Liver (tissue), 9 donors: Measurements from ENCODE around the gene CALY. TPM values are rescaled to one million over a fixed set of nuclear protein-coding genes. Genes with fewer than 3 reads are reported as not detected.

ENCODE experiments used
- DNase-seq: peaks from one replicate; pipeline ENCODE4 v3.0.0-alpha.2; 2017; ENCODE audit warnings: low spot score
- H3K27ac ChIP-seq, 2 donors: one replicate each; pipeline ENCODE4 v1.7.0; 2013; ENCODE audit warnings: inconsistent platforms in 2 of 2, low read length in 2 of 2, control low read depth in 1 of 2, low read depth in 1 of 2, mild to moderate bottlenecking in 1 of 2
- H3K27me3 ChIP-seq, 4 donors: one replicate each; pipeline versions ENCODE4 v1.6.1 to v1.7.0; 2013; ENCODE audit warnings: low read length in 3 of 4, inconsistent platforms in 1 of 4, mild to moderate bottlenecking in 1 of 4, moderate library complexity in 1 of 4; ENCODE audit not compliant: control insufficient read depth in 4 of 4, insufficient read depth in 4 of 4
- H3K36me3 ChIP-seq, 4 donors: one replicate each; pipeline versions ENCODE4 v1.6.1 to v1.7.0; 2013; ENCODE audit warnings: low read length in 3 of 4, mild to moderate bottlenecking in 3 of 4, low read depth in 1 of 4, moderate library complexity in 1 of 4; ENCODE audit not compliant: control insufficient read depth in 4 of 4, insufficient read depth in 3 of 4
- H3K4me1 ChIP-seq, 4 donors: one replicate each; pipeline versions ENCODE4 v1.6.1 to v1.7.0; 2013; ENCODE audit warnings: low read length in 3 of 4, mild to moderate bottlenecking in 3 of 4, moderate library complexity in 1 of 4; ENCODE audit not compliant: control insufficient read depth in 4 of 4, insufficient read depth in 4 of 4
- H3K4me3 ChIP-seq, 3 donors: one replicate each; pipeline versions ENCODE4 v1.6.1 to v1.7.0; 2013; ENCODE audit warnings: low read length in 3 of 3, control low read depth in 1 of 3, low read depth in 1 of 3, mild to moderate bottlenecking in 1 of 3
- H3K9ac ChIP-seq, 2 donors: one replicate each; pipeline ENCODE4 v1.7.0; 2013; ENCODE audit warnings: low read length in 2 of 2, mild to moderate bottlenecking in 2 of 2, moderate library complexity in 2 of 2, control low read depth in 1 of 2, low read depth in 1 of 2
- H3K9me3 ChIP-seq, 4 donors: one replicate each; pipeline versions ENCODE4 v1.6.1 to v1.7.0; 2013; ENCODE audit warnings: low read length in 3 of 4; ENCODE audit not compliant: control insufficient read depth in 4 of 4
- CTCF ChIP-seq: fragments of 150-350 bp; IDR thresholded peaks from 2 replicates; pipeline ENCODE4 v1.5.1; 2017; ENCODE audit warnings: improper control_type of control experiment, low read depth, low read length; ENCODE audit not compliant: missing input control
- EGR1 ChIP-seq, 2 donors: IDR thresholded peaks; 2 replicates each; pipeline ENCODE4 v1.6.1; 2016 to 2018; ENCODE audit warnings: antibody characterized with exemption in 2 of 2, low read depth in 2 of 2
- FOXA2 ChIP-seq: IDR thresholded peaks from 2 replicates; pipeline ENCODE4 v1.6.1; 2016; ENCODE audit warnings: antibody characterized with exemption
- GABPA ChIP-seq, 2 donors: IDR thresholded peaks in 1 of 2; conservative IDR thresholded peaks in 1 of 2; 2 replicates each; pipeline ENCODE4 v1.6.1; 2016; ENCODE audit warnings: antibody characterized with exemption in 2 of 2, mild to moderate bottlenecking in 1 of 2, moderate library complexity in 1 of 2
- HNF4A ChIP-seq, 2 donors: conservative IDR thresholded peaks; 2 replicates each; pipeline ENCODE4 v1.6.1; 2016; ENCODE audit warnings: antibody characterized with exemption in 2 of 2, mild to moderate bottlenecking in 2 of 2
- JUND ChIP-seq, 2 donors: IDR thresholded peaks; 2 replicates each; pipeline ENCODE4 v1.6.1; 2016; ENCODE audit warnings: antibody characterized with exemption in 2 of 2
- MAX ChIP-seq: IDR thresholded peaks from 2 replicates; pipeline ENCODE4 v1.6.1; 2016; ENCODE audit warnings: antibody characterized with exemption
- NR2F2 ChIP-seq: IDR thresholded peaks from 2 replicates; pipeline ENCODE4 v1.6.1; 2016; ENCODE audit warnings: antibody characterized with exemption
- REST ChIP-seq: IDR thresholded peaks from 2 replicates; pipeline ENCODE4 v1.6.1; 2016; ENCODE audit warnings: antibody characterized with exemption, mild to moderate bottlenecking
- RXRA ChIP-seq, 2 donors: IDR thresholded peaks; 2 replicates each; pipeline ENCODE4 v1.6.1; 2017 to 2018; ENCODE audit warnings: antibody characterized with exemption in 2 of 2, mild to moderate bottlenecking in 1 of 2
- SP1 ChIP-seq: IDR thresholded peaks from 2 replicates; pipeline ENCODE4 v1.6.1; 2018; ENCODE audit warnings: antibody characterized with exemption, mild to moderate bottlenecking
- TAF1 ChIP-seq: conservative IDR thresholded peaks from 2 replicates; pipeline ENCODE4 v1.6.1; 2016; ENCODE audit warnings: antibody characterized with exemption, mild to moderate bottlenecking
- YY1 ChIP-seq: IDR thresholded peaks from 2 replicates; pipeline ENCODE4 v1.6.1; 2016; ENCODE audit warnings: antibody characterized with exemption, mild to moderate bottlenecking
- WGBS: extraction: QIAGEN DNeasy Blood & Tissue Kit; methylation state at CpG from one replicate; pipeline ENCODE4 v1.1.7; 2013; 5-methylcytosine and 5-hydroxymethylcytosine counted together
- polyA plus RNA-seq, 2 donors: library from polyadenylated mRNA; stranded (reverse) in 1 of 2; unstranded in 1 of 2; fragments of 200-250 nt in 1 of 2; fragments of >200 nt in 1 of 2; fragmentation: Nextera tagmentation in 1 of 2; extraction: Ambion mirVana in 1 of 2; gene quantifications; one replicate each; pipeline versions ENCODE4 v1.2.1 to v1.2.3, GENCODE V29; 2013 to 2015
- total RNA-seq, 2 donors: library from RNA; depleted of rRNA; stranded (reverse); fragments of >200 nt; gene quantifications; one replicate each; pipeline ENCODE4 v1.2.3, GENCODE V29; 2014
- donor health status: healthy.
- donor health status: healthy.
- donor health status: healthy.
- donor health status: healthy.
- donor health status: healthy.

Gene CALY
- total and polyA plus RNA-seq, 4 donors: 0.07 TPM; not detected in 3

- TF ChIP-seq REST (no peak), EGR1 (IDR thresholded peaks at IDR 0.05; ENCODE audit: low read depth in 2 of 2) (peak; percentile 13 to 24), GABPA (IDR thresholded peaks at IDR 0.05 in 1 of 2, conservative IDR thresholded peaks at IDR 0.05 in 1 of 2) (no peak)
Measured at GRCh38 chr10:133373174-133374090, 36.7 kb upstream of the CALY start, which contains the start of gene ECHS1 (continued).

- Histone ChIP-seq H3K27me3 (no peaks in the 10 kb centered on the region), H3K36me3 (peaks cover 15 to 25% (median 22%) of the 10 kb centered on the region in 4 donors), H3K9ac (peak overlapping the region in 1 of 2 donors; percentile 19), H3K27ac (peak overlapping the region in 1 of 2 donors; percentile 6), H3K4me3 (peak overlapping the region; percentile 42 to 92 (median 70)), H3K9me3 (no peaks in the 10 kb centered on the region), H3K4me1 (peaks cover 10 to 54% (median 34%) of the 10 kb centered on the region in 4 donors)
- TF ChIP-seq NR2F2 (no peak), HNF4A (conservative IDR thresholded peaks at IDR 0.05) (no peak), RXRA (IDR thresholded peaks at IDR 0.05) (no peak), JUND (IDR thresholded peaks at IDR 0.05) (no peak), TAF1 (no peak), FOXA2 (no peak), SP1 (no peak), CTCF (no peak), MAX (no peak), EGR1 (IDR thresholded peaks at IDR 0.05; ENCODE audit: low read depth in 2 of 2) (no peak), YY1 (no peak)
- DNase-seq: no peak
- 22% methylated on average over 20 of the region's 20 CpGs for WGBS
Measured at GRCh38 chr10:133372507-133372906, 35.8 kb upstream of the CALY start.
